ENCODE measurements around the gene BCLAF3. TPM values are rescaled to one million over a fixed set of nuclear protein-coding genes. Genes with fewer than 3 reads are reported as not detected.

The BCLAF3 gene
- total and polyA plus RNA-seq, 2 experiments from 2014 or later = 3.7 to 4.8 TPM

GRCh38 chrX:19990151-19990555 is 708 bp downstream of the BCLAF3 start:
- in situ Hi-C loops (cut with MboI) = no loop called here
- Histone ChIP-seq H3K9ac (peak overlapping the region; percentile 66), H3K9me2 (ENCODE audit: insufficient read depth) (no peaks in the 10 kb centered on the region), H3K79me2 (ENCODE audit: insufficient read depth) (peaks cover 42% of the 10 kb centered on the region), H3K36me3 (ENCODE audit: low read depth) (no peaks in the 10 kb centered on the region), H3K27ac (peak overlapping the region; percentile 15; the same call in 1 of the 2 replicates), H3K27me3 (replicated peaks; ENCODE audit: insufficient read depth) (no peaks in the 10 kb centered on the region), H2AFZ (peak overlapping the region; percentile 77), H3K4me2 (ENCODE audit: unreplicated experiment) (peak overlapping the region; percentile 57), H4K20me1 (ENCODE audit: insufficient read depth) (no peaks in the 10 kb centered on the region), H3K4me1 (ENCODE audit: insufficient read depth) (no peaks in the 10 kb centered on the region), H3K4me3 (peak overlapping the region; percentile 80), H3K9me3 (ENCODE audit: low read depth) (no peaks in the 10 kb centered on the region), H3F3A (ENCODE audit: insufficient read depth) (no peaks in the 10 kb centered on the region)
- TF ChIP-seq EZH2 (IDR thresholded peaks at IDR 0.05; ENCODE audit: insufficient read depth, poor library complexity, severe bottlenecking) = no peak
- TF ChIP-seq EZH2phosphoT487 (IDR thresholded peaks at IDR 0.05; ENCODE audit: insufficient read depth, low read depth) = no peak
- DNase-seq = peak; percentile 35
- whole genome bisulfite sequencing, 2 experiments (ENCODE audit: low coverage in 1 of 2, low lambda C conversion rate in 2 of 2, missing lambda C conversion rate in 2 of 2) = 0 to 3% methylated on average over 16 to 25 of the region's 25 CpGs

DNA sequence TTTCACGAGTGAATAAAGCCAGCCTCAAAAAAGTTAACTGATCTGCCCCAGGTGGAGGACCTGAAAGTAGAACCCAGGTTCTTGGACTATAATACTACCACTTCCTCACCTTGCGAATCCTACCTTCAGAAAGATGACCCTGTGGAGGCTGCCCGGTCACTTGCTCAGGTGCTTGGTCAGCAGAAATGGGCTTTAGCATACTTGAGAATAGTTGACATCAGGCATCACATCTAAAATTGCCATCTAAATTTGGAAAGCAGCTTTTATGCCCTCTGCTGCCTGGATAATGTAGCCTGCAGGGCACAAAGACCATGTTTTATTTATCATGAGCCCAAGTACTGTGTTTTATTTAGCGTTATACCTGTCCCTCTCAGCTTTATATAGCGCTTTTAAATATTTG is 3.0 kb downstream of the BCLAF3 start:
- Histone ChIP-seq H2AFZ (no peak overlapping the region), H3F3A (ENCODE audit: insufficient read depth) (no peaks in the 10 kb centered on the region), H3K36me3 (ENCODE audit: low read depth) (no peaks in the 10 kb centered on the region), H3K27ac (no peak overlapping the region), H3K4me1 (ENCODE audit: insufficient read depth) (no peaks in the 10 kb centered on the region), H4K20me1 (ENCODE audit: insufficient read depth) (no peaks in the 10 kb centered on the region), H3K79me2 (ENCODE audit: insufficient read depth) (peaks cover 47% of the 10 kb centered on the region), H3K9ac (no peak overlapping the region), H3K9me2 (ENCODE audit: insufficient read depth) (no peaks in the 10 kb centered on the region), H3K4me2 (ENCODE audit: unreplicated experiment) (no peak overlapping the region), H3K9me3 (ENCODE audit: low read depth) (no peaks in the 10 kb centered on the region), H3K27me3 (replicated peaks; ENCODE audit: insufficient read depth) (no peaks in the 10 kb centered on the region), H3K4me3 (no peak overlapping the region)
- WGBS, 2 experiments (ENCODE audit: low coverage in 1 of 2, low lambda C conversion rate in 2 of 2, missing lambda C conversion rate in 2 of 2) = 98 to 100% methylated on average over 5 of the region's 5 CpGs
- no peak for TF ChIP-seq EZH2 (IDR thresholded peaks at IDR 0.05; ENCODE audit: insufficient read depth, poor library complexity, severe bottlenecking)
- no peak for TF ChIP-seq EZH2phosphoT487 (IDR thresholded peaks at IDR 0.05; ENCODE audit: insufficient read depth, low read depth)
- in situ Hi-C loops (cut with MboI) = no loop called here
- DNase-seq = no peak

DNA sequence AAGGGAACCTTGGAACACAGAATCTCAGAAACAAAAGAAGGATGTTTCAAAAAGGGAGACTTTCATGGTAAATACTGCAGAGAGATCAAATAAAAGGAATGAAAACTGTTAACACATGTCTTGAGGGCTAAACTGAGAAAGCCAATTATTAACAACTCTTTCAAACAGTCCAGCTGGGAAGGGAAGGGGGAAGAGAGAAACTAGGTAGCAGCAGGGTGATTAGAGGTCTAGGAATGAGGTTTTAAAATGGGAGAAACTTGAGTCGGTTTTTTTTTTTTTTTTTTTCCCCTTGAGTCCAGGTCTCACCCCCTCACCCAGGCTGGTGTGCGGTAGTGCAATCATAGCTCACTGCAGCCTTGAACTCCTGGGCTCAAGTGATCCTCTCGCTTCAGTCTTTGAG is 4.3 kb downstream of the BCLAF3 start:
- no peak overlapping the region for H2AFZ ChIP-seq
- in situ Hi-C loops (cut with MboI) = no loop called here

GRCh38 chrX:19981947-19982346 is 8.9 kb downstream of the BCLAF3 start:
- in situ Hi-C loops (cut with MboI) = no loop called here
- no peaks in the 10 kb centered on the region for H3K9me3 ChIP-seq (ENCODE audit: low read depth)
- no peak overlapping the region for H3K9ac ChIP-seq
- peak; percentile 2 for DNase-seq
- TF ChIP-seq EZH2 (IDR thresholded peaks at IDR 0.05; ENCODE audit: insufficient read depth, poor library complexity, severe bottlenecking) (no peak), EZH2phosphoT487 (IDR thresholded peaks at IDR 0.05; ENCODE audit: insufficient read depth, low read depth) (no peak)
- no peak overlapping the region for H3K27ac ChIP-seq
- no peaks in the 10 kb centered on the region for H3K9me2 ChIP-seq (ENCODE audit: insufficient read depth)
- no peaks in the 10 kb centered on the region for H3F3A ChIP-seq (ENCODE audit: insufficient read depth)
- no peaks in the 10 kb centered on the region for H4K20me1 ChIP-seq (ENCODE audit: insufficient read depth)
- H3K4me2 ChIP-seq (ENCODE audit: unreplicated experiment) = no peak overlapping the region
- H2AFZ ChIP-seq = no peak overlapping the region
- H3K4me1 ChIP-seq (ENCODE audit: insufficient read depth) = 0 out of 2 replicates have a peak, but pooled peaks cover 3% of the 10 kb centered on the region
- H3K4me3 ChIP-seq = no peak overlapping the region
- H3K79me2 ChIP-seq (ENCODE audit: insufficient read depth) = peaks cover 59% of the 10 kb centered on the region
- no peaks in the 10 kb centered on the region for H3K27me3 ChIP-seq (replicated peaks; ENCODE audit: insufficient read depth)
- no peaks in the 10 kb centered on the region for H3K36me3 ChIP-seq (ENCODE audit: low read depth)
- WGBS, 2 experiments (ENCODE audit: low coverage in 1 of 2, low lambda C conversion rate in 2 of 2, missing lambda C conversion rate in 2 of 2) = 64 to 85% methylated on average over 2 of the region's 2 CpGs

More for the DNA sequence above, 4.3 kb downstream of the BCLAF3 start:
- no peak for DNase-seq
- WGBS, 2 experiments (ENCODE audit: low coverage in 1 of 2, low lambda C conversion rate in 2 of 2, missing lambda C conversion rate in 2 of 2) = 91 to 97% methylated on average over 3 of the region's 3 CpGs
- Histone ChIP-seq H3K27me3 (replicated peaks; ENCODE audit: insufficient read depth) (no peaks in the 10 kb centered on the region), H3K79me2 (ENCODE audit: insufficient read depth) (peaks cover 55% of the 10 kb centered on the region), H3K9me3 (ENCODE audit: low read depth) (no peaks in the 10 kb centered on the region), H3K36me3 (ENCODE audit: low read depth) (no peaks in the 10 kb centered on the region), H3K9ac (no peak overlapping the region), H3K27ac (no peak overlapping the region), H3K4me1 (ENCODE audit: insufficient read depth) (0 out of 2 replicates have a peak, but pooled peaks cover 3% of the 10 kb centered on the region), H3F3A (ENCODE audit: insufficient read depth) (no peaks in the 10 kb centered on the region), H3K4me2 (ENCODE audit: unreplicated experiment) (no peak overlapping the region), H3K4me3 (no peak overlapping the region), H3K9me2 (ENCODE audit: insufficient read depth) (no peaks in the 10 kb centered on the region), H4K20me1 (ENCODE audit: insufficient read depth) (no peaks in the 10 kb centered on the region)
- no peak for TF ChIP-seq EZH2 (IDR thresholded peaks at IDR 0.05; ENCODE audit: insufficient read depth, poor library complexity, severe bottlenecking)
- TF ChIP-seq EZH2phosphoT487 (IDR thresholded peaks at IDR 0.05; ENCODE audit: insufficient read depth, low read depth) = no peak

DNA sequence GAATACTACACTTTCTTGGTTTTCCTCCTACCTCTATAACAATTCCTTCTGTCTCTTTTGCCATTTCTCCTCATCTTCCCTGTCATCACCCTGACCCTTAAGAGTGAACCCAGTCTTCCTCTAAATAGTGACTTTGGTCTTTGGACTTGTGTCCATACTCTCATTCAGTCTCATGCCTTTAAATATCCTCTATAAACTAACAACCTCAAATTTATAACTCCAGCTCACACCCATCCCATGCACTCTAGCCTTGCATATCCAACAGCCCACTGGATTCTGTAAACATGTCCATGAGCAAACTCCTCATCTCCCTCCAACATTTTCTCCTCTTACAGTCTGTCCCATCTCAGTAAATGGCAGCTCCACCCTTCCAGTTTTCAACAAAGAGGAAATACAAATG is 15.0 kb downstream of the BCLAF3 start:
- Histone ChIP-seq H3K27me3 (replicated peaks; ENCODE audit: insufficient read depth) (no peaks in the 10 kb centered on the region), H3K36me3 (ENCODE audit: low read depth) (no peaks in the 10 kb centered on the region), H3K9me2 (ENCODE audit: insufficient read depth) (no peaks in the 10 kb centered on the region), H3K4me3 (no peak overlapping the region), H4K20me1 (ENCODE audit: insufficient read depth) (no peaks in the 10 kb centered on the region), H3K27ac (no peak overlapping the region), H3K4me1 (ENCODE audit: insufficient read depth) (no peaks in the 10 kb centered on the region), H3K9ac (no peak overlapping the region), H3K79me2 (ENCODE audit: insufficient read depth) (peaks cover 60% of the 10 kb centered on the region), H3F3A (ENCODE audit: insufficient read depth) (no peaks in the 10 kb centered on the region), H3K4me2 (ENCODE audit: unreplicated experiment) (no peak overlapping the region), H3K9me3 (ENCODE audit: low read depth) (no peaks in the 10 kb centered on the region), H2AFZ (no peak overlapping the region)
- in situ Hi-C loops (cut with MboI) = no loop called here
- no peak for DNase-seq
- TF ChIP-seq EZH2 (IDR thresholded peaks at IDR 0.05; ENCODE audit: insufficient read depth, poor library complexity, severe bottlenecking) = no peak
- no peak for TF ChIP-seq EZH2phosphoT487 (IDR thresholded peaks at IDR 0.05; ENCODE audit: insufficient read depth, low read depth)
